Measurements from ENCODE around the gene PIRT. TPM values are rescaled to one million over a fixed set of nuclear protein-coding genes. Genes with fewer than 3 reads are reported as not detected.

PIRT gene
- total and polyA plus RNA-seq, 8 donors = under 0.01 to 2.6 (median 0.31) TPM; not detected in 4

DNA sequence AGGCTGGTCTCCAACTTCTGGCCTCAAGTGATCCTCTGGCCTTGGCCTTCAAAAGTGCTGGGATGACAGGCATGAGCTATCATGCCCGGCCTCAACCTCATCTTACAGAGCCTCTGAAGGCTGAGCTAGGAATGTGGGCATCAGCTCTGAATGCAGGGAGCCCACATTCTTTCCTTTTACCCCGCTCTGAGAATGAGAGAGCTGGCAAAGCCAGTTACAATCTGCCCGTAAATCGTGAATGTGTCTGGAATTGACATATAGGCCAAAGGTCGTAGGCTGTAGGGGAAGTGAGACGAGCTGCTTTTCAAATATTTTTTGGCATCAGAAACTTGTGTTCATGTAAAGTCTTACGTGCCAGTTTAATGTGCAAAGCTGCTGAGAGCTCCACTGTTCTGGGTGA, 38.5 kb downstream of the PIRT start:
- DNase-seq = peak in 1 of 2 donors; percentile 51
- intact Hi-C loops (cut with DNase I; ENCODE audit: low total_unique reads) = no loop called here
- Histone ChIP-seq H3K27ac (peak overlapping the region; percentile 86 to 96 (median 89)), H3K4me1 (peaks cover 16 to 53% (median 36%) of the 10 kb centered on the region in 4 donors), H3K36me3 (peaks cover 0 to 19% (median 4%) of the 10 kb centered on the region in 4 donors), H3K9me3 (no peaks in the 10 kb centered on the region), H3K4me3 (no peak overlapping the region), H3K27me3 (no peaks in the 10 kb centered on the region)
- TF ChIP-seq POLR2AphosphoS5 (IDR thresholded peaks at IDR 0.05) = no peak
- no peak for TF ChIP-seq POLR2A (IDR thresholded peaks at IDR 0.05)
- no peak for TF ChIP-seq CTCF (IDR thresholded peaks at IDR 0.05)
- TF ChIP-seq EP300 (IDR thresholded peaks at IDR 0.05) = no peak
- WGBS, 5 donors = 24 to 43% (median 38%) methylated on average over 7 of the region's 7 CpGs

GRCh38 chr17:10798910-10799309, 39.0 kb downstream of the PIRT start:
- no peak for DNase-seq
- H3K4me3 ChIP-seq = no peak overlapping the region
- H3K27ac ChIP-seq = peak overlapping the region; percentile 86 to 96 (median 89)
- H3K4me1 ChIP-seq = peaks cover 16 to 57% (median 37%) of the 10 kb centered on the region in 4 donors
- intact Hi-C loops (cut with DNase I; ENCODE audit: low total_unique reads) = no loop called here
- no peaks in the 10 kb centered on the region for H3K27me3 ChIP-seq
- no peaks in the 10 kb centered on the region for H3K9me3 ChIP-seq
- WGBS, 5 donors = 30 to 51% (median 44%) methylated on average over 7 of the region's 7 CpGs
- H3K36me3 ChIP-seq = peaks cover 0 to 20% (median 4%) of the 10 kb centered on the region in 4 donors
- no peak for TF ChIP-seq CTCF (IDR thresholded peaks at IDR 0.05)
- TF ChIP-seq POLR2AphosphoS5 (IDR thresholded peaks at IDR 0.05) = no peak
- TF ChIP-seq POLR2A (IDR thresholded peaks at IDR 0.05) = no peak
- TF ChIP-seq EP300 (IDR thresholded peaks at IDR 0.05) = no peak

- peak; percentile 90 to 96 for DNase-seq
- no peaks in the 10 kb centered on the region for H3K27me3 ChIP-seq
- H3K27ac ChIP-seq = peak overlapping the region; percentile 86 to 96 (median 89)
- intact Hi-C loops (cut with DNase I; ENCODE audit: low total_unique reads) = no loop called here
- peaks cover 19 to 63% (median 41%) of the 10 kb centered on the region in 4 donors for H3K4me1 ChIP-seq
- TF ChIP-seq CTCF (IDR thresholded peaks at IDR 0.05) = no peak
- TF ChIP-seq POLR2AphosphoS5 (IDR thresholded peaks at IDR 0.05) = peak; percentile 14 to 90 (median 31)
- H3K4me3 ChIP-seq = peak overlapping the region; percentile 33 to 45 (median 34)
- H3K9me3 ChIP-seq = no peaks in the 10 kb centered on the region
- H3K36me3 ChIP-seq = peaks cover 0 to 20% (median 4%) of the 10 kb centered on the region in 4 donors
- 22 to 26% (median 23%) methylated on average over 3 of the region's 3 CpGs for WGBS, 5 donors
Observed at GRCh38 chr17:10798332-10798749, 39.5 kb downstream of the PIRT start.

DNA sequence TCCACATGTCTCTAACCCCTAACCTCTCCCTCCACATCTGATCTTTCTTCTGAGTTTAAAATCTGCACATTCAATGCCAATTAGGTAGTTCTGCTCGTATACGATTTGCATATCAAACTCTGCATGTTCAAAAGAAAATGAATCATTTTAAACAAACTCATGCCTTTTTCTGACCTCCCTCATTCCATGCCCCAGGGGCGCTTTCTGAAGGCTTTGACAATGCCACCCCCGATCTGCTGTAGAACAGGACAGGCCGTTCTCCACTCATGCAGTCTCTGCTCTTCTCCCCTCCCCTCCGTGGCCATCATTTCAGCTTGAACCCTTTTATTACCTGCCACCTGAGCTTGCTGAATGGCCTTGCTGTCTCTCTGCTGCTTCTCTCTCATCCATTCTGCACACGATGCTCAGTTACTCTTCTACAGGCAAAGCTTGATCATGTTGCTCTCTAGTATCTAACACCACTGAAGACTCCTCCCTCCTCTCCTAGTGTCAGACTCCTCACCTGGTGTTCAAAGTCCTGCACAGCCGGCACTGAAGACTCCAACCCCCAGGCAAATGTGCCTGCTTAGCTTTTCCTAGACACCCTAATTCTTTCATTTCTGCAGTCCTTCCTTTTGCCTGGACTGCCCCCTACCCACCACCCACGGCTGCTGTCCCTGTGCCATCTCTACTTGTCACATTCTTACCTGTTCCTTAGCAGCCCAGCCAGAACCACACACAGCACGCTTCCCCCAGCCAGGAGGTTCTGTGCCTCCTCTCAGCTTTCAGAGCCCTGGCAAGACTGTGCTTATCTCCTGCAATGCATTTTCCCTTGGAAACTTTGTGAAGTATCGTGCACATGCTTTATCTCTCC, 40.2 kb downstream of the PIRT start:
- peak; percentile 26 to 43 for DNase-seq
- H3K27me3 ChIP-seq = no peaks in the 10 kb centered on the region
- peaks cover 22 to 69% (median 47%) of the 10 kb centered on the region in 4 donors for H3K4me1 ChIP-seq
- peaks cover 0 to 20% (median 4%) of the 10 kb centered on the region in 4 donors for H3K36me3 ChIP-seq
- H3K4me3 ChIP-seq = peak overlapping the region; percentile 33 to 45 (median 34)
- no peak for TF ChIP-seq EP300 (IDR thresholded peaks at IDR 0.05)
- TF ChIP-seq POLR2A (IDR thresholded peaks at IDR 0.05) = peak in 2 of 4 donors; percentile 41 to 48
- no peak for TF ChIP-seq CTCF (IDR thresholded peaks at IDR 0.05)
- TF ChIP-seq POLR2AphosphoS5 (IDR thresholded peaks at IDR 0.05) = peak in 1 of 3 donors; percentile 99
- H3K9me3 ChIP-seq = no peaks in the 10 kb centered on the region
- WGBS, 5 donors = 24 to 44% (median 33%) methylated on average over 11 of the region's 11 CpGs
- H3K27ac ChIP-seq = peak overlapping the region; percentile 86 to 96 (median 89)
- intact Hi-C loops (cut with DNase I; ENCODE audit: low total_unique reads) = no loop called here
